ENCODE measurements around the gene PPM1E. TPM values are rescaled to one million over a fixed set of nuclear protein-coding genes. Genes with fewer than 3 reads are reported as not detected.

PPM1E gene
- total RNA-seq, 3 donors from 2014 or later (not counting 1 experiment from before 2014, with no cell fraction given), result not detected

DNA sequence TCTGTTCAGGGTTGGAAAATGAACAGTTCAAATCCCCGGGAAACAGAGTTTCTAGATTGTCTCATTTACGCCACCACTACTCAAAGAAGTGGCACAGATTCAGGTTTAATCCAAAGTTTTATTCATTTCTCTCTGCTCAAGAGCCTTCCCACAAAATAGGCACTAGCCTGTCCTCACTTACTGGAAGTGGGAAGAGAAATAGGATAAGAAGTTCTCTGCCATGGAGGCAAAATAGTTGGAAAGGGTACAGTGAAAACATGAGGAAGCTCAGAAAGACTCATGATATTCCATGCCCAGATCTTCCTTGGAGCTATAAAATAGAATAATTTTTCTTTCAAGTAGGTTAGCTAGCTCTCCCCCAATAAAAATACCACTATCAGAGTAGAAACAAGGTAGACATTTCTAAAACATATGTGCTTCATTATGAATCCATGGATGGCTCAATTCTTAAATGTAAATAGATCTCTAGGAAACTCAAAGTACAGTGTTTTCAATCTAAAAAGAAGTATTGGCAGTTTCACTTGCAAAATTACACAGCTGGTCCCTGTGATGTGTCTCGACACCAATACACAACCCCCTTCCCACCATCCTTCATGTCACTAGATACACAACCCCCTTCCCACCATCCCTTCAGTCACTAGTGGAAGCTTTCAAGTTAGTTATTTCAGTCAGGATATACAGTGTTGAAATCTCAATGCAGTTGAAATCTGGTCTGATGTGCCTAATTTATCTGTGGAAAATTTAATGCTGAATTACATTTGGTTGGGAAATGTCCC, 225.2 kb downstream of the PPM1E start:
- no peak overlapping the region for H3K27ac Mint-ChIP-seq
- no peaks in the 10 kb centered on the region for H3K36me3 Mint-ChIP-seq
- Histone ChIP-seq H3K9me3 (ENCODE audit: control insufficient read depth, insufficient read depth, low read length) (no peaks in the 10 kb centered on the region), H3K36me3 (ENCODE audit: control insufficient read depth, insufficient read depth, low read length) (no peaks in the 10 kb centered on the region), H3K4me3 (ENCODE audit: low read length) (no peak overlapping the region), H3K27ac (ENCODE audit: low read length) (no peak overlapping the region), H3K4me1 (ENCODE audit: control insufficient read depth, insufficient read depth, low read length) (no peaks in the 10 kb centered on the region), H3K27me3 (ENCODE audit: control insufficient read depth, insufficient read depth, low read length) (no peaks in the 10 kb centered on the region)
- TF ChIP-seq, protein P1, sequence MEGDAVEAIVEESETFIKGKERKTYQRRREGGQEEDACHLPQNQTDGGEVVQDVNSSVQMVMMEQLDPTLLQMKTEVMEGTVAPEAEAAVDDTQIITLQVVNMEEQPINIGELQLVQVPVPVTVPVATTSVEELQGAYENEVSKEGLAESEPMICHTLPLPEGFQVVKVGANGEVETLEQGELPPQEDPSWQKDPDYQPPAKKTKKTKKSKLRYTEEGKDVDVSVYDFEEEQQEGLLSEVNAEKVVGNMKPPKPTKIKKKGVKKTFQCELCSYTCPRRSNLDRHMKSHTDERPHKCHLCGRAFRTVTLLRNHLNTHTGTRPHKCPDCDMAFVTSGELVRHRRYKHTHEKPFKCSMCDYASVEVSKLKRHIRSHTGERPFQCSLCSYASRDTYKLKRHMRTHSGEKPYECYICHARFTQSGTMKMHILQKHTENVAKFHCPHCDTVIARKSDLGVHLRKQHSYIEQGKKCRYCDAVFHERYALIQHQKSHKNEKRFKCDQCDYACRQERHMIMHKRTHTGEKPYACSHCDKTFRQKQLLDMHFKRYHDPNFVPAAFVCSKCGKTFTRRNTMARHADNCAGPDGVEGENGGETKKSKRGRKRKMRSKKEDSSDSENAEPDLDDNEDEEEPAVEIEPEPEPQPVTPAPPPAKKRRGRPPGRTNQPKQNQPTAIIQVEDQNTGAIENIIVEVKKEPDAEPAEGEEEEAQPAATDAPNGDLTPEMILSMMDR (IDR thresholded peaks at IDR 0.05), result no peak
- no peak overlapping the region for H3K4me3 Mint-ChIP-seq
- no peaks in the 10 kb centered on the region for H3K4me1 Mint-ChIP-seq
- H3K27me3 Mint-ChIP-seq (ENCODE audit: low read depth in 2 of 2), result peaks cover 0 to 1% of the 10 kb centered on the region in 2 donors
- ATAC-seq, result no peak
- 89% methylated on average over 3 of the region's 3 CpGs for WGBS (ENCODE audit: insufficient coverage)
- H3K9me3 Mint-ChIP-seq, result no peaks in the 10 kb centered on the region
- no peak for DNase-seq
- intact Hi-C loops (cut with micrococcal nuclease), result no loop called here

DNA sequence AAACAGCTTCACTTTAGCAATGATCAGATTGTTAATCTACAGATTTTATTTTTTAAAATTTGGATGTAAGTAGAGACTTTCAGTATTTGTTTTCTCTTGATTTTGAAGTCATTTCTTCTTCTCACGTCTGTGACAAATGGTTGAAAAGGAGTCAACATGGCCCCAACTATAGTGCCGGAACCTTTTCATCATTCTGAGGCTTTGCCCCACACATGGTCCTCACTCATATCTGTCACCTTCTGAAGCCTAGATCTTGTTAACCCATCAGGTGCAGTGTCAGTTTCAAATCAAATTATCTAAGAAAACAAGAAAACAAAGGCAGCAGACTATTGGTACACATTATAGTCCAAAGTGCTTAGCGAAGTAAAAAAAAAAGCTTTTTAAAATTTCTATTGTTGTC, 227.0 kb downstream of the PPM1E start:
- Mint-ChIP-seq H3K4me3 (no peak overlapping the region), H3K27me3 (ENCODE audit: low read depth in 2 of 2) (no peaks in the 10 kb centered on the region), H3K36me3 (no peaks in the 10 kb centered on the region), H3K9me3 (no peaks in the 10 kb centered on the region), H3K4me1 (no peaks in the 10 kb centered on the region), H3K27ac (no peak overlapping the region)
- no peaks in the 10 kb centered on the region for H3K27me3 ChIP-seq (ENCODE audit: control insufficient read depth, insufficient read depth, low read length)
- TF ChIP-seq, protein P1 (IDR thresholded peaks at IDR 0.05), result no peak
- WGBS (ENCODE audit: insufficient coverage), result 98% methylated on average over 3 of the region's 3 CpGs
- no peak overlapping the region for H3K27ac ChIP-seq (ENCODE audit: low read length)
- DNase-seq, result no peak
- H3K4me1 ChIP-seq (ENCODE audit: control insufficient read depth, insufficient read depth, low read length), result no peaks in the 10 kb centered on the region
- no peaks in the 10 kb centered on the region for H3K36me3 ChIP-seq (ENCODE audit: control insufficient read depth, insufficient read depth, low read length)
- H3K9me3 ChIP-seq (ENCODE audit: control insufficient read depth, insufficient read depth, low read length), result no peaks in the 10 kb centered on the region
- ATAC-seq, result no peak
- no peak overlapping the region for H3K4me3 ChIP-seq (ENCODE audit: low read length)
- intact Hi-C loops (cut with micrococcal nuclease), result no loop called here

DNA sequence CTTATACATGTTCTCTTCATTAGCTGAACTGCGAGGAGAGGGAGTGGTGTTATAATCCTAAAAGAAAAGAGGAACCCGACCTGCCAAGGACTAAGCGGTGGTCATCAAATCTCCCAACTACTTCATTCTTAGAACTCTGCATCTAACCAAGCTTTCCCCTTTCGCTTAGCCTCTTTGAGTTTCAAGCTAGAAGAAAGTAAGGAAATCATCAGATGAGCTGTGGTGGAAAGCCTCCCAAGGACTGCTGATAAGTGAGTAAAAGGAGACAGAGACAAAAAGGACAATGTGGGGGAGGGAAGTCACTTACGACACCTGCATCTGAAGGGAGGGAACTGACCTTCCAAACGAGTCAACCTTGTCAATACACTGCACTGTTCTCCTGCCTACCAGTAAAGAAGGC, 229.7 kb downstream of the PPM1E start:
- Mint-ChIP-seq H3K9me3 (no peaks in the 10 kb centered on the region), H3K36me3 (no peaks in the 10 kb centered on the region), H3K27me3 (ENCODE audit: low read depth in 2 of 2) (no peaks in the 10 kb centered on the region), H3K4me3 (no peak overlapping the region), H3K27ac (no peak overlapping the region), H3K4me1 (no peaks in the 10 kb centered on the region)
- Histone ChIP-seq H3K27me3 (ENCODE audit: control insufficient read depth, insufficient read depth, low read length) (no peaks in the 10 kb centered on the region), H3K4me3 (ENCODE audit: low read length) (no peak overlapping the region), H3K27ac (ENCODE audit: low read length) (no peak overlapping the region), H3K9me3 (ENCODE audit: control insufficient read depth, insufficient read depth, low read length) (no peaks in the 10 kb centered on the region), H3K4me1 (ENCODE audit: control insufficient read depth, insufficient read depth, low read length) (no peaks in the 10 kb centered on the region), H3K36me3 (ENCODE audit: control insufficient read depth, insufficient read depth, low read length) (no peaks in the 10 kb centered on the region)
- ATAC-seq (no peak), DNase-seq (no peak)
- intact Hi-C loops (cut with micrococcal nuclease), result no loop called here
- TF ChIP-seq, protein P1 (IDR thresholded peaks at IDR 0.05), result no peak
- 78% methylated on average over 2 of the region's 6 CpGs for WGBS (ENCODE audit: insufficient coverage)

- ATAC-seq (no peak), DNase-seq (no peak)
- Histone ChIP-seq H3K9me3 (ENCODE audit: control insufficient read depth, insufficient read depth, low read length) (no peaks in the 10 kb centered on the region), H3K4me1 (ENCODE audit: control insufficient read depth, insufficient read depth, low read length) (no peaks in the 10 kb centered on the region), H3K4me3 (ENCODE audit: low read length) (no peak overlapping the region), H3K27ac (ENCODE audit: low read length) (no peak overlapping the region), H3K36me3 (ENCODE audit: control insufficient read depth, insufficient read depth, low read length) (no peaks in the 10 kb centered on the region), H3K27me3 (ENCODE audit: control insufficient read depth, insufficient read depth, low read length) (no peaks in the 10 kb centered on the region)
- Mint-ChIP-seq H3K9me3 (no peaks in the 10 kb centered on the region), H3K4me1 (no peaks in the 10 kb centered on the region), H3K27ac (no peak overlapping the region), H3K27me3 (ENCODE audit: low read depth in 2 of 2) (no peaks in the 10 kb centered on the region), H3K36me3 (no peaks in the 10 kb centered on the region), H3K4me3 (no peak overlapping the region)
- 72% methylated on average over 4 of the region's 6 CpGs for WGBS (ENCODE audit: insufficient coverage)
- TF ChIP-seq, protein P1 (IDR thresholded peaks at IDR 0.05), result no peak
- intact Hi-C loops (cut with micrococcal nuclease), result no loop called here
Observed at GRCh38 chr17:58985971-58986370, 230.3 kb downstream of the PPM1E start.
